Liver (tissue), 9 donors: ENCODE data around the gene TRIM45. TPM values are rescaled to one million over a fixed set of nuclear protein-coding genes. Genes with fewer than 3 reads are reported as not detected.

Experiments
- DNase-seq: peaks from one replicate; pipeline ENCODE4 v3.0.0-alpha.2; 2017; ENCODE audit warnings: low spot score
- H3K27ac ChIP-seq, 2 donors: one replicate each; pipeline ENCODE4 v1.7.0; 2013; ENCODE audit warnings: inconsistent platforms in 2 of 2, low read length in 2 of 2, control low read depth in 1 of 2, low read depth in 1 of 2, mild to moderate bottlenecking in 1 of 2
- H3K27me3 ChIP-seq, 4 donors: one replicate each; pipeline versions ENCODE4 v1.6.1 to v1.7.0; 2013; ENCODE audit warnings: low read length in 3 of 4, inconsistent platforms in 1 of 4, mild to moderate bottlenecking in 1 of 4, moderate library complexity in 1 of 4; ENCODE audit not compliant: control insufficient read depth in 4 of 4, insufficient read depth in 4 of 4
- H3K36me3 ChIP-seq, 4 donors: one replicate each; pipeline versions ENCODE4 v1.6.1 to v1.7.0; 2013; ENCODE audit warnings: low read length in 3 of 4, mild to moderate bottlenecking in 3 of 4, low read depth in 1 of 4, moderate library complexity in 1 of 4; ENCODE audit not compliant: control insufficient read depth in 4 of 4, insufficient read depth in 3 of 4
- H3K4me1 ChIP-seq, 4 donors: one replicate each; pipeline versions ENCODE4 v1.6.1 to v1.7.0; 2013; ENCODE audit warnings: low read length in 3 of 4, mild to moderate bottlenecking in 3 of 4, moderate library complexity in 1 of 4; ENCODE audit not compliant: control insufficient read depth in 4 of 4, insufficient read depth in 4 of 4
- H3K4me3 ChIP-seq, 3 donors: one replicate each; pipeline versions ENCODE4 v1.6.1 to v1.7.0; 2013; ENCODE audit warnings: low read length in 3 of 3, control low read depth in 1 of 3, low read depth in 1 of 3, mild to moderate bottlenecking in 1 of 3
- H3K9ac ChIP-seq, 2 donors: one replicate each; pipeline ENCODE4 v1.7.0; 2013; ENCODE audit warnings: low read length in 2 of 2, mild to moderate bottlenecking in 2 of 2, moderate library complexity in 2 of 2, control low read depth in 1 of 2, low read depth in 1 of 2
- H3K9me3 ChIP-seq, 4 donors: one replicate each; pipeline versions ENCODE4 v1.6.1 to v1.7.0; 2013; ENCODE audit warnings: low read length in 3 of 4; ENCODE audit not compliant: control insufficient read depth in 4 of 4
- ATF3 ChIP-seq: IDR thresholded peaks from 2 replicates; pipeline ENCODE4 v1.6.1; 2016; ENCODE audit warnings: antibody characterized with exemption
- CTCF ChIP-seq: fragments of 150-350 bp; IDR thresholded peaks from 2 replicates; pipeline ENCODE4 v1.5.1; 2017; ENCODE audit warnings: improper control_type of control experiment, low read depth, low read length; ENCODE audit not compliant: missing input control
- EGR1 ChIP-seq, 2 donors: IDR thresholded peaks; 2 replicates each; pipeline ENCODE4 v1.6.1; 2016 to 2018; ENCODE audit warnings: antibody characterized with exemption in 2 of 2, low read depth in 2 of 2
- FOXA1 ChIP-seq: IDR thresholded peaks from 2 replicates; pipeline ENCODE4 v1.6.1; 2016; ENCODE audit warnings: antibody characterized with exemption
- FOXA2 ChIP-seq: IDR thresholded peaks from 2 replicates; pipeline ENCODE4 v1.6.1; 2016; ENCODE audit warnings: antibody characterized with exemption
- GABPA ChIP-seq, 2 donors: IDR thresholded peaks in 1 of 2; conservative IDR thresholded peaks in 1 of 2; 2 replicates each; pipeline ENCODE4 v1.6.1; 2016; ENCODE audit warnings: antibody characterized with exemption in 2 of 2, mild to moderate bottlenecking in 1 of 2, moderate library complexity in 1 of 2
- HNF4A ChIP-seq, 2 donors: conservative IDR thresholded peaks; 2 replicates each; pipeline ENCODE4 v1.6.1; 2016; ENCODE audit warnings: antibody characterized with exemption in 2 of 2, mild to moderate bottlenecking in 2 of 2
- HNF4G ChIP-seq: IDR thresholded peaks from 2 replicates; pipeline ENCODE4 v1.6.1; 2016; ENCODE audit warnings: antibody characterized with exemption
- JUND ChIP-seq, 2 donors: IDR thresholded peaks; 2 replicates each; pipeline ENCODE4 v1.6.1; 2016; ENCODE audit warnings: antibody characterized with exemption in 2 of 2
- MAX ChIP-seq: IDR thresholded peaks from 2 replicates; pipeline ENCODE4 v1.6.1; 2016; ENCODE audit warnings: antibody characterized with exemption
- RAD21 ChIP-seq, 2 donors: IDR thresholded peaks; 2 replicates each; pipeline ENCODE4 v1.6.1; 2016; ENCODE audit warnings: antibody characterized with exemption in 2 of 2, mild to moderate bottlenecking in 2 of 2
- REST ChIP-seq: IDR thresholded peaks from 2 replicates; pipeline ENCODE4 v1.6.1; 2016; ENCODE audit warnings: antibody characterized with exemption, mild to moderate bottlenecking
- SP1 ChIP-seq: IDR thresholded peaks from 2 replicates; pipeline ENCODE4 v1.6.1; 2018; ENCODE audit warnings: antibody characterized with exemption, mild to moderate bottlenecking
- YY1 ChIP-seq: IDR thresholded peaks from 2 replicates; pipeline ENCODE4 v1.6.1; 2016; ENCODE audit warnings: antibody characterized with exemption, mild to moderate bottlenecking
- ZBTB33 ChIP-seq: IDR thresholded peaks from 2 replicates; pipeline ENCODE4 v1.6.1; 2016; ENCODE audit warnings: antibody characterized with exemption
- WGBS: extraction: QIAGEN DNeasy Blood & Tissue Kit; methylation state at CpG from one replicate; pipeline ENCODE4 v1.1.7; 2013; 5-methylcytosine and 5-hydroxymethylcytosine counted together
- polyA plus RNA-seq, 2 donors: library from polyadenylated mRNA; stranded (reverse) in 1 of 2; unstranded in 1 of 2; fragments of 200-250 nt in 1 of 2; fragments of >200 nt in 1 of 2; fragmentation: Nextera tagmentation in 1 of 2; extraction: Ambion mirVana in 1 of 2; gene quantifications; one replicate each; pipeline versions ENCODE4 v1.2.1 to v1.2.3, GENCODE V29; 2013 to 2015
- total RNA-seq, 2 donors: library from RNA; depleted of rRNA; stranded (reverse); fragments of >200 nt; gene quantifications; one replicate each; pipeline ENCODE4 v1.2.3, GENCODE V29; 2014
- donor health status: healthy.
- donor health status: healthy.
- donor health status: healthy.
- donor health status: healthy.
- donor health status: healthy.

Gene TRIM45
- total and polyA plus RNA-seq, 4 donors: 0.28 to 1.5 (median 0.52) TPM

GRCh38 chr1:117106478-117106877, 15.1 kb downstream of the TRIM45 start:
- Histone ChIP-seq H3K9me3 (no peaks in the 10 kb centered on the region), H3K27ac (no peak overlapping the region), H3K27me3 (no peaks in the 10 kb centered on the region), H3K36me3 (peaks cover 0 to 2% (median under 1%) of the 10 kb centered on the region in 4 donors), H3K9ac (no peak overlapping the region), H3K4me3 (no peak overlapping the region), H3K4me1 (no peaks in the 10 kb centered on the region)
- no peak for TF ChIP-seq SP1
- no peak for TF ChIP-seq FOXA1
- TF ChIP-seq YY1: no peak
- no peak for TF ChIP-seq JUND (IDR thresholded peaks at IDR 0.05)
- no peak for TF ChIP-seq MAX
- TF ChIP-seq ATF3: no peak
- TF ChIP-seq REST: no peak
- no peak for TF ChIP-seq CTCF
- TF ChIP-seq HNF4G: no peak
- no peak for TF ChIP-seq EGR1 (IDR thresholded peaks at IDR 0.05; ENCODE audit: low read depth in 2 of 2)
- no peak for TF ChIP-seq FOXA2
- TF ChIP-seq RAD21 (IDR thresholded peaks at IDR 0.05): no peak
- no peak for DNase-seq
- WGBS: 94% methylated on average over 2 of the region's 2 CpGs

GRCh38 chr1:117105722-117106121, 15.8 kb downstream of the TRIM45 start:
- Histone ChIP-seq H3K9me3 (no peaks in the 10 kb centered on the region), H3K36me3 (peaks cover 0 to 2% (median under 1%) of the 10 kb centered on the region in 4 donors), H3K9ac (no peak overlapping the region), H3K4me3 (no peak overlapping the region), H3K27ac (no peak overlapping the region), H3K4me1 (no peaks in the 10 kb centered on the region), H3K27me3 (no peaks in the 10 kb centered on the region)
- no peak for DNase-seq
- no peak for TF ChIP-seq HNF4G
- no peak for TF ChIP-seq RAD21 (IDR thresholded peaks at IDR 0.05)
- TF ChIP-seq REST: no peak
- no peak for TF ChIP-seq ZBTB33
- TF ChIP-seq GABPA (IDR thresholded peaks at IDR 0.05 in 1 of 2, conservative IDR thresholded peaks at IDR 0.05 in 1 of 2): no peak
- no peak for TF ChIP-seq HNF4A (conservative IDR thresholded peaks at IDR 0.05)
- no peak for TF ChIP-seq MAX
